Naive thymus-derived CD8-positive, alpha-beta T cell (primary cell): ENCODE results near the gene CTRL. TPM values are rescaled to one million over a fixed set of nuclear protein-coding genes. Genes with fewer than 3 reads are reported as not detected.

ENCODE experiments used
- ATAC-seq, 2 donors: fragments of 150-1000 bp; cut with Tn5 transposase in 1 of 2; sonication (Bioruptor Pico), chemical (Tn5 transposase) in 1 of 2; 1 replicate in 1 of 2; 2 replicates in 1 of 2; pipeline ENCODE4 v1.10.0; 2021; ENCODE audit warnings: mild to moderate bottlenecking in 2 of 2, moderate library complexity in 2 of 2
- POLR2A ChIA-PET: fragments of 350-600 bp; sonication (Branson Sonifier 250); formaldehyde crosslinking; loops from one replicate; lab custom pipeline; 2021; ENCODE audit warnings: antibody characterized with exemption; lab: Charles Lee
- DNase-seq, 10 donors: peaks; one replicate each; pipeline versions ENCODE4 v3.0.0 to v3.0.0-alpha.2; 2020 to 2022
- H3K27ac Mint-ChIP-seq, 10 donors: one replicate each; pipeline ENCODE4 v1.8.0; 2020 to 2022; ENCODE audit warnings: mild to moderate bottlenecking in 10 of 10, mixed read lengths in 10 of 10, moderate library complexity in 4 of 10, inconsistent platforms in 1 of 10
- H3K27me3 Mint-ChIP-seq, 5 donors: one replicate each; pipeline ENCODE4 v1.8.0; 2021 to 2022; ENCODE audit warnings: mixed read lengths in 5 of 5
- H3K36me3 Mint-ChIP-seq, 3 donors: one replicate each; pipeline ENCODE4 v1.8.0; 2020 to 2022; ENCODE audit warnings: mixed read lengths in 3 of 3, mild to moderate bottlenecking in 2 of 3, inconsistent platforms in 1 of 3
- H3K4me1 Mint-ChIP-seq, 4 donors: one replicate each; pipeline ENCODE4 v1.8.0; 2021 to 2022; ENCODE audit warnings: mixed read lengths in 4 of 4
- H3K4me3 Mint-ChIP-seq, 10 donors: one replicate each; pipeline ENCODE4 v1.8.0; 2020 to 2022; ENCODE audit warnings: mild to moderate bottlenecking in 10 of 10, mixed read lengths in 10 of 10, moderate library complexity in 6 of 10, inconsistent platforms in 1 of 10
- H3K9me3 Mint-ChIP-seq, 9 donors: one replicate each; pipeline ENCODE4 v1.8.0; 2020 to 2022; ENCODE audit warnings: mixed read lengths in 9 of 9, mild to moderate bottlenecking in 3 of 9, inconsistent platforms in 1 of 9, moderate library complexity in 1 of 9
- polyA plus RNA-seq, 3 donors: library from polyadenylated mRNA; unstranded; fragments of 300-500 nt; fragmentation: Illumina TruSeq; gene quantifications; one replicate each; pipeline ENCODE4 v1.2.3, GENCODE V29; 2021
- total RNA-seq, 8 experiments: library from RNA in 2 of 8; stranded (reverse) in 2 of 8; gene quantifications; one replicate each; pipeline ENCODE4 v1.2.3 and lab custom pipeline; 2021 to 2026

Gene CTRL
- total and polyA plus RNA-seq, 5 experiments from 2014 or later, result 2.2 to 12.6 (median 2.8) TPM

DNA sequence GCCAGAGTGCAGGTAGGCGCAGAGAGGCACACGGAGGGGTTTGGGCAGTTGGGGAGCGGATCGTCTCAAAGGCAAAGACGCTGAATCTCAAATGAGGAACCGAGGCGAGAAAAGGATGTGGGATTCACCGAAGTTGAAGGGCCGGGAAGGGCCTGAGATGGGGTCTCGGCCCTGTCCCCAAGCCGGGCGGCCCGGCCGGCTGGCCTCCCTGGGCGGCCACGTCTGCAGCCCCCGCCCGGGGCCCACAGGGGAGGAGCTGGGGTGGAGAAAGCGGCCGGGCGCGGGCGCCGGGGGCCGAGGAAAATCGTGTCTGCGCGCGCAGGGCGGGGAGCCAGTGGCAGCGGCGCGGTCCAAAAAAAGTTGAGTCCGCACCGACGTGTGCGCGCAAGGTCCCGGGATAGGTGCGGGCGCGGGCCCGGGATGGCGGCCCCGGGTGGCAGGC is 36.3 kb upstream of the CTRL start:
- Mint-ChIP-seq H3K27me3 (no peaks in the 10 kb centered on the region), H3K27ac (peak overlapping the region; percentile 80 to 97 (median 89)), H3K4me3 (peak overlapping the region; percentile 87 to 99 (median 96)), H3K9me3 (no peaks in the 10 kb centered on the region), H3K36me3 (peaks cover 0 to 2% (median 0%) of the 10 kb centered on the region in 3 donors), H3K4me1 (peaks cover 13 to 35% (median 31%) of the 10 kb centered on the region in 4 donors)
- POLR2A ChIA-PET, result interaction anchor here (0.5 to 3.2 kb wide), 7 partner anchors 10 to 117 kb away, joined by 3 to 34 read pairs (median 5); partner anchors contain the start of genes DDX28, DPEP2, DUS2 and NFATC3
- DNase-seq, result peak in 5 of 10 donors; percentile 20 to 44 (median 28)
- peak in 1 of 2 donors; percentile 26 for ATAC-seq

DNA sequence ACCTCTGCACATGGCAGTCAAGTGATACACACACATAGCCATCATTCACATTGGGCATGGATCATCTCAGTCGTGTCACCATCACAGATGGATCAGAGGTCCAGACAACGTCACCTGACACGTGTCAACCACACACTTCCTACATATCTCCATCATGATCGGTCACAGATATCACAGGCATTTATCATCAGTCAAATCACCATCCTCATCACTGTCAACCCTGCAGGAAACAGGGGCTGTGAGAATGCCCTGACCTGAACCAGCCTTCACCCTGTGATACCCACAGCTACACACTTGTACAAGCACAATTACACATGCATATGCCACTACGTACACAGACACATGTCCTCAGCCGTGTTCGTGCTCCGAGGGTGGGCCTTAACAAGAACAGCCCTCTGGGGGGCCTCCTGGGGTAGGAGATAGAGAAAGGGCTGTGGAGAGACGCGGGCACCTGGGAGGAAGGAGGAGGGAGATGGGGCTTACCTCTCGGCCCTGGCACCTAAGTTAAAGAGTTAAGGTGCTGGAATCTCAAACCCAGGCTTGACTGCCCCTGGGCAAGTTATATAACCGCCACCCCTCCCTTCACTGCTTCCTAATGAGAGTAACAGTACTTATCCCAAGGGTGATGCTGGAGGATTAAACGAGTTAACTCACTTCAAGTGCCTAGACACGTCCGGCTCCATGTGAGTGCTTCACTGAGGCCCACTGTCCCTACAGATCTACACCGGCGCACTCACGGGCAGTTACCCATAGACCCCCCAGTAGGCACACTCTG is 35.7 kb upstream of the CTRL start:
- Mint-ChIP-seq H3K4me3 (peak overlapping the region; percentile 87 to 99 (median 96)), H3K36me3 (peaks cover 0 to 6% (median 0%) of the 10 kb centered on the region in 3 donors), H3K27ac (peak overlapping the region; percentile 80 to 97 (median 89)), H3K4me1 (peaks cover 15 to 31% (median 29%) of the 10 kb centered on the region in 4 donors), H3K27me3 (no peaks in the 10 kb centered on the region), H3K9me3 (no peaks in the 10 kb centered on the region)
- POLR2A ChIA-PET, result interaction anchor here (0.5 to 3.2 kb wide), 5 partner anchors 31 to 55 kb away, joined by 3 to 34 read pairs (median 5); partner anchors contain the start of genes DDX28, DPEP2, DUS2 and PSMB10
- DNase-seq (peak in 6 of 10 donors; percentile 18 to 45 (median 38)), ATAC-seq (peak; percentile 9 to 21)

DNA sequence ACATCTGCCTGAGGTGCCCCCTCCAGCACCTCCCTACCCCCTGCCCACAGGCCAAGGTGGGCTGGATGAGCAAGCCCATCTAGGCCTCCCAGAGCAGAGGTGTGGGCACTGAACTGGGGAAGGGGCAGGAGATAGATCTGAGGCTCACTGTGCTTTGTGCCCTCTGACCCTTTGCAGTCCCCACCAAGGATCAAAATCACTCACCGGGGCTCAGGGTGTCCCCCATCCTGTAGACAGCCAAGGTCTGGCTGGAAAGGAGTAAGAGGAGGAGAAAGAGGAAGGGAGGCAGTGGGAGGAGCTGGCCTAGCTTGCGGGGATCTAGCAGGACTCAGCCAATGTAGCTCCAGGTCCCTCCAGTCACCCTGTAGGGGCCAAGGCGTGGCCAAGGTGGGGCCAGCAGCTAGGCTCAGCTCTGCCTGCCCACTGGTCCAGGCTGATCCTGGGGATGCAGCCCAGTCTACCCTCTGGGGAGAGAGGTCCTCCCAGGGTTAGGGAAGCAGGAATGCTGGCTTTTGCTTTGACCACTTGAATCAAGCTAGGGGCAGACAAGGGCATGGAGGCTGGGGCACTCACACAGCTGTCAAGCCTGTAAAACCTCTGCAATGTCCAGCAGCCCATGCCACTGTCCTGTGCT is 35.0 kb upstream of the CTRL start:
- POLR2A ChIA-PET, result interaction anchor here (0.6 to 2.7 kb wide), 5 partner anchors 18 to 38 kb away, joined by 3 to 10 read pairs (median 3); partner anchors contain the start of gene DPEP2

DNA sequence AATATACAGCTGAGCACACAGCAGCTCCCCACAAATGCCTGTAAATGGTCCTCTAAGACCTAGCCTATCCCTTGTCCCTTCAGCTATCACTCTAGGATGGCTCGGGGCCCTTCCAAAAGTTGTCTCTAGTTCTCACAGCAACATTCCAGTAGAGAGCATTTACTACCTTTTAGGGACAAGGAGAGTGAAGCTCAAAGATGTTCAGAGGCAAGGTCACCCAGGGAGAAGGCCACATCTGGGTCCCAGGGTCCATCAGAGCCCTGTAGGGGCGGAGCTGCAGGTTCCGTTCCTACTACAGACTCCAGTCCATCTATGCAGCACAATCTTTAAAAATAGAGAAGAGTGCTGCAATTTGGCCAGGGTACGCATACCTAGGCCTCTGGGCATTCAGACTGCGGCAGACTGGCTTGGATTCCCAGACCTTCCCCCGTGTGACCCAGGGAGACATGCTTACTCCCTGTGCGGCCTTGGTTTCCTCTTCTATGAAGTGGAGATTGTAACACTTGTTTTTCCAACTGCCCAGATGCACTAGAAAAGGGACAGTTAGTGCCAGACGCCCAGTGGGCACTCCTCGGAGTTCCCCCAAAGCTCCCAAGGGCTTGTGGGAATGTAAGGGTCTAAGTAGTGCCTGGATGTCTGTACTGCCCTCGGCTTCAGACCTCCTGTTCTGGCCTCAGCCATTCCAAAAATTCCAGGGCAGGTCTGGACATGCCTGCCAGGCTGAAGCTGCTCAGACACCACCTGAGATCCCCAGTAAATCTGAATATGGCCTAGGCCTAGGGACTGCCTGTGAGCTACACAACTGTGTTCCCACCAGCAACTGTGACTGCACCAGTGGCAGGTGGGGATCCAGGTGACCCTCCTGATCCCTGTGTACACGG is 34.2 kb upstream of the CTRL start:
- Mint-ChIP-seq H3K9me3 (no peaks in the 10 kb centered on the region), H3K4me3 (peak overlapping the region in 3 of 10 donors; percentile 34 to 39 (median 38)), H3K36me3 (peaks cover 0 to 7% (median 1%) of the 10 kb centered on the region in 3 donors), H3K27me3 (no peaks in the 10 kb centered on the region), H3K4me1 (peaks cover 15 to 31% (median 29%) of the 10 kb centered on the region in 4 donors), H3K27ac (peak overlapping the region in 1 of 10 donors; percentile 47)
- ATAC-seq (no peak), DNase-seq (no peak)
- POLR2A ChIA-PET, result interaction anchor here (0.6 to 1.9 kb wide), 4 partner anchors 19 to 38 kb away, joined by 3 to 11 read pairs (median 3); partner anchors contain the start of gene PSMB10

More for the DNA sequence above, 35.0 kb upstream of the CTRL start:
- H3K27me3 Mint-ChIP-seq, result no peaks in the 10 kb centered on the region
- ATAC-seq (no peak), DNase-seq (no peak)
- peak overlapping the region; percentile 87 to 99 (median 96) for H3K4me3 Mint-ChIP-seq
- no peaks in the 10 kb centered on the region for H3K9me3 Mint-ChIP-seq
- H3K36me3 Mint-ChIP-seq, result peaks cover 0 to 6% (median 0%) of the 10 kb centered on the region in 3 donors
- H3K27ac Mint-ChIP-seq, result peak overlapping the region in 7 of 10 donors; percentile 51 to 96 (median 91)
- H3K4me1 Mint-ChIP-seq, result peaks cover 15 to 31% (median 29%) of the 10 kb centered on the region in 4 donors

DNA sequence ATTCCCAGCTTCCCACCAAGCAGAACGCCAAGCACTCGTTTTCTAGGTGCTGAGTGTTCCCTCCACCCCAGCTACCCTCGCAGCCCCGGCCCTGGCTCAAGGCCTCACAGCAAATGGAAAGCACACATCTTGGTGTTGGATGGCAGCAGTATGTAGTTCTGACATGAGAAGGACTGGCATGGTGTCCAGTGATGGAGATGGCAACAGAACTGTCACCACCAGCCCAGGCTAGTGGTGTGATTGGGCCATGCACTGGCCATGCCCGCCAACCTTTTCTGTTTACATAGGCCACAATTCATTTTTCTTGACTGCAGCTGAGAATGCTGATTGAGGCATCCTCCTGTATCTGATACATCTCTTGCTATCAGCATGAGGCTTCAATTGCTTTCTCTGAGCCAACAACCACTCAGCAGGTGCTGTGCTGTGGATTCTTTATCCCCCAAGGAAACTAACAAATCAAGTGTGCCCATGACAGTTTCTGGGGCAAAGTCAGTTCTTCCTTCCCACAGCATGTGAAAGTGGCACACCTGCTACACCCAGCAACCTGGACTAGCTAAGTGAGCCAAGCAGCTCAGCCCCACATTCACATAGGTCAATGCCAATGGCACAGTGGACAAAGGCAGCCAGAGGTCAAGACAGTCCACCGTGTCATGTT is 32.9 kb upstream of the CTRL start:
- Mint-ChIP-seq H3K4me3 (peak overlapping the region in 1 of 10 donors; percentile 32), H3K36me3 (peaks cover 0 to 11% (median 1%) of the 10 kb centered on the region in 3 donors), H3K27me3 (no peaks in the 10 kb centered on the region), H3K4me1 (peaks cover 15 to 28% (median 26%) of the 10 kb centered on the region in 4 donors), H3K27ac (peak overlapping the region in 2 of 10 donors; percentile 63 to 66), H3K9me3 (no peaks in the 10 kb centered on the region)
- DNase-seq, result no peak
- no peak for ATAC-seq
- POLR2A ChIA-PET, result interaction anchor here (0.8 to 1.9 kb wide), 4 partner anchors 16 to 58 kb away, joined by 3 to 11 read pairs (median 4); partner anchors contain the start of genes DDX28, DUS2 and PSMB10

DNA sequence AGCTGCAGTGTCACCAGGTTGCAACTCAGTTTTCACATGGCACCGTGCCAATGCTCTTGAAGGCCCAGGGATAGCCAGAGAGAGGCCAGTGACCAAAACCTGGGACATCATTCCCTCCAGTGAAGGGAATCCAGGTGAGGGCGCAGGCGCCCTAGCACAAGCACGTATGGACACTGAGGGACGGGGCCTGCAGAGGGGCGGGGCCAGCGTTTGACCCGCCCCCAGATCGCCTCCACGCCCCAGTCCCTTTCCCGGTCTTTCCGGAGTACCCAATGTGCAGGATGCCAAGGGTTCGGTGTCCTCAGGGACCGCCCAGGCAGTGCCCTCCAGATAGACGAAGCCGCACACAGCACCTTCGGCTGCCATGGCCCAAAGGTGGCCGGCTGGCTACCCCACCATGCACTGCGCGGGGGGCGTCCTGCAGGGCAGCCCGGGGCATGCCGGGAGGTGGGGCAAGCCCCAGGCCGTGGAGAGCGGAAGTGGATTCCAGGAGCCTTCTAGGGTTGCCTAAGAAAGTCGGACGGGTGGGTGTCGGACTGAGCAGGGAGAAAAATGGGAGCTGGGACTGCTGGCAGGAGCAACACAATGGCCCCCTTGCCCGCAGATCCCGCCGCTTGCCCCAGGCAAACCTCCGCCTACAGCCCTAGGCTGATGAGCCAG is 32.1 kb upstream of the CTRL start:
- Mint-ChIP-seq H3K4me3 (no peak overlapping the region), H3K27me3 (no peaks in the 10 kb centered on the region), H3K27ac (peak overlapping the region in 1 of 10 donors; percentile 63), H3K9me3 (no peaks in the 10 kb centered on the region), H3K4me1 (peaks cover 12 to 24% (median 20%) of the 10 kb centered on the region in 4 donors), H3K36me3 (peaks cover 0 to 11% (median 1%) of the 10 kb centered on the region in 3 donors)
- POLR2A ChIA-PET, result interaction anchor here (0.8 to 1.0 kb wide), 3 partner anchors 17 to 59 kb away, joined by 3 to 4 read pairs (median 3); partner anchors contain the start of genes DDX28 and DUS2
- ATAC-seq, result no peak
- DNase-seq, result no peak

DNA sequence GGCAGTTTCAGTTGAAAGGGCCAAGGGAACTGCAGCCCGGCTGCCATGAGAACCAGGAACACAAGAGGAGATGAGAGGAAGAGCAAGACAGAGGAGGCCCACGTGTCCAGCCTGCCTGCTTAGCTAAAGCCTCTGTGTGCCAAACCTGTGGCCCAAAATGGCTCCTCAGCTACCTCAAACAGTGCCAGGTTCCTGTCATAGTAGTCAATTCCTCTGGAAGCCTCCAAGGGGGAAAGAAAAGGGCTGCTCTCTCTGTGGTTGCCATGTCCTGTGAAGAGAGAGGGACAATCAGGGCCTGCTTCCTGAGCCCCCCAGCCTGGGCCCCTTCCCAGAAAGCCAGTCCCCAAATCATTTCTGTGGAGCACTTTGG is 31.6 kb upstream of the CTRL start:
- ATAC-seq (no peak), DNase-seq (no peak)
- peaks cover 0 to 12% (median 1%) of the 10 kb centered on the region in 3 donors for H3K36me3 Mint-ChIP-seq
- H3K27ac Mint-ChIP-seq, result no peak overlapping the region
- peaks cover 12 to 24% (median 20%) of the 10 kb centered on the region in 4 donors for H3K4me1 Mint-ChIP-seq
- POLR2A ChIA-PET, result interaction anchor here (0.6 to 1.0 kb wide), 2 partner anchors 17 to 26 kb away, joined by 3 read pairs; no protein-coding TSS in a partner anchor
- H3K4me3 Mint-ChIP-seq, result no peak overlapping the region
- no peaks in the 10 kb centered on the region for H3K9me3 Mint-ChIP-seq
- no peaks in the 10 kb centered on the region for H3K27me3 Mint-ChIP-seq

DNA sequence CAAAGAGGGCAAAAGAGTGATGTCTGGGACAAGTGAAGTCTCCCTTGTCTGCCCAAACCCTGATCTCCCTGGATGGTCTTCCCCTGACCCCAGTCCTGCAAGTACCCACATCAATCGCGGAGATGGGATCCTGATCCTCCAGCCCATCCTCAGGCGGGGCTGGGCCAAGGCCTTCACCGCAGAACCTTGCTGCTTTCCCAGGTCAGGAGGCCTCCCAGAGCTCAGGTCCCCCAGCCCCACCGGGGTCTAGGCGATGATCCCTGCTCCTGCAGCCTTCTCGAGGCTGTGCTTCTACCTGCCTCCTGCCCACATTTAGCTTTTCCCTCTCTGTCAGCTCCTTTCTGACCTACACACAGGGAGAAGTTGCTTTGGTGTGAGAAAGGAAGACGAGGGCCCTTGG is 30.5 kb upstream of the CTRL start:
- Mint-ChIP-seq H3K9me3 (no peaks in the 10 kb centered on the region), H3K36me3 (peaks cover 0 to 15% (median 1%) of the 10 kb centered on the region in 3 donors), H3K27ac (no peak overlapping the region), H3K27me3 (no peaks in the 10 kb centered on the region), H3K4me3 (no peak overlapping the region), H3K4me1 (peaks cover 6 to 16% (median 12%) of the 10 kb centered on the region in 4 donors)
- DNase-seq (no peak), ATAC-seq (no peak)
- POLR2A ChIA-PET, result no interaction called here

DNA sequence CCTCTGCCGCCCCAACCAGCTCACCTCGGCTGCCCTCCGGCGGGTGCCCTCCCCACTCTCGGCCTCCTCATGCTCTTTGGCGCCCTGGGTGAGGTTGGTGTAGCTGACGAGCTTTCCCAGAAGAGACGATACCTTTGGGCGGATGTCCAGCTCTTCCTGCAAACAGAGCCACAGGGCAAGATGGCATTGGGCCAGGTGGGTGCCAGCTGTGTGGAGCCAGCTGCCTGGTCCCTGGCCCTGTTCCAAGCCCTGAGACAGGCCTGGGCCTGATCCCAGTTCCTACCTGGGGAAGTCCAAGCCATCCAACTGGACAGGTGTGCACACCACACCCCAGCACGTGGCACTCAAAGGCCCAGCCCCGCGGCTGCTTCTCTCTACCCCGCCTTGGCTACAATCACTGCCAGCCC is 29.9 kb upstream of the CTRL start:
- Mint-ChIP-seq H3K9me3 (no peaks in the 10 kb centered on the region), H3K27me3 (no peaks in the 10 kb centered on the region), H3K4me3 (no peak overlapping the region), H3K36me3 (peaks cover 0 to 15% (median 1%) of the 10 kb centered on the region in 3 donors), H3K4me1 (peaks cover 3 to 11% (median 8%) of the 10 kb centered on the region in 4 donors), H3K27ac (no peak overlapping the region)
- ATAC-seq (no peak), DNase-seq (no peak)
- POLR2A ChIA-PET, result interaction anchor here (0.6 to 1.2 kb wide), 2 partner anchors 23 to 25 kb away, joined by 3 to 4 read pairs; partner anchors contain the start of gene PSMB10

DNA sequence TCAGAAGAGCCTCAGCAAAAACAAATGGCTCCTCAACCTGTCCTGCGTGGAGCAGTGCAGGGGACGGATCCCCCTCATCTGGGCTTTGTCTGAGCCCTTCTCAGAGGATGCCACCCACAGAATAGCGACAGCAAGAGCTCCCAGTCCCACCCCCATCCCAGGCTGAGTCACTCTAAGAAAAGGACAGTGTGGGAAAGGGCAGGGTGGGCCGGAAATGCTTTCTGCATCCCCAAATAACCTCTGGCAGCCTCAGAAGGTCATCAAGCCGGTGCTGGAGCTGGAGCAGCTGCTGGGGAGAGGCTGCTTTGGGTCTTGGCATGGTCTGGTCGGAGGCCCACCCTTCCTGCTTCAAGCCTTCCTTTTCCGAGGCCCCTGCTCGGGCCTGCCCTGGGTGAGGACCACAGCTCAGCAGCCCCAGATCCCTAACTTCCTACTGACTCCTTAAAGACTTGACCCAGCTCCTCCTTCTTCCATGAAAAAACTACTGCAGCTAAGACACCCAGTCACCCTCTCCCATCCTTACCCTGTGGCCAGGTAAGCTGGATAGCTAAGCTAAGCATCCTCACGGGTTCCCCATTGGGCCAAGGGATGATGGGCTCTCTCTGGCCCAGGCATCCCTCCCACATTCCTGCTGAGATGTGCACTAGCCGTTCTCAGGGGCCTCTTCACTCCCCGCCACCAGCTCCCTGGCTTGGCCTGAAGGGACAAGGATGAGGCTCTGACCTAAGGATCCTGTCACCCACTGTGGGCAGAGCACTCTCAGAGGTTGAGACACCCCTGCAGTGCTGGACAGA is 28.1 kb upstream of the CTRL start:
- no peak overlapping the region for H3K4me3 Mint-ChIP-seq
- H3K9me3 Mint-ChIP-seq, result no peaks in the 10 kb centered on the region
- peaks cover 0 to 5% (median 0%) of the 10 kb centered on the region in 4 donors for H3K4me1 Mint-ChIP-seq
- H3K27ac Mint-ChIP-seq, result no peak overlapping the region
- H3K36me3 Mint-ChIP-seq, result peaks cover 0 to 15% (median 1%) of the 10 kb centered on the region in 3 donors
- POLR2A ChIA-PET, result interaction anchor here (1.1 to 1.5 kb wide), 3 partner anchors 9 to 18 kb away, joined by 3 to 4 read pairs (median 3); no protein-coding TSS in a partner anchor
- DNase-seq (no peak), ATAC-seq (no peak)
- H3K27me3 Mint-ChIP-seq, result no peaks in the 10 kb centered on the region
